AG20443 (cell line): ENCODE measurements around the gene GAB3.
"Not testable (repeated sequence)": the region's sequence is repeated elsewhere in the genome, so short reads cannot be mapped to it uniquely, and the experiment has no call there.

Source experiments
- DNase-seq: peaks from one replicate; pipeline ENCODE4 v3.0.0; 2012; ENCODE audit warnings: low spot score, mixed read lengths

The GAB3 gene

GRCh38 chrX:154720067-154720466, 30.8 kb downstream of the GAB3 start:
- no peak for DNase-seq

- DNase-seq, result no peak
Observed at GRCh38 chrX:154719132-154719675, 31.7 kb downstream of the GAB3 start.

- DNase-seq, result no peak
Observed at GRCh38 chrX:154718616-154719015, 32.3 kb downstream of the GAB3 start.

- no peak for DNase-seq
Observed at GRCh38 chrX:154717824-154718223, 33.1 kb downstream of the GAB3 start.

- DNase-seq, result no peak
Observed at GRCh38 chrX:154715825-154716224, 35.1 kb downstream of the GAB3 start.

- DNase-seq, result peak; percentile 52
Observed at GRCh38 chrX:154714925-154715324, 36.0 kb downstream of the GAB3 start.

- DNase-seq, result peak; percentile 46
Observed at GRCh38 chrX:154712781-154713740, 37.8 kb downstream of the GAB3 start.

- no peak for DNase-seq
Observed at GRCh38 chrX:154711264-154711663, 39.6 kb downstream of the GAB3 start.

- DNase-seq, result no peak
Observed at GRCh38 chrX:154710309-154710708, 40.6 kb downstream of the GAB3 start.

GRCh38 chrX:154698630-154699248, 52.1 kb downstream of the GAB3 start:
- DNase-seq, result no peak

GRCh38 chrX:154696676-154697045, 54.2 kb downstream of the GAB3 start:
- DNase-seq, result peak; percentile 20

GRCh38 chrX:154695911-154696675, 54.8 kb downstream of the GAB3 start:
- peak; percentile 69 for DNase-seq

GRCh38 chrX:154693394-154693793, 57.5 kb downstream of the GAB3 start:
- no peak for DNase-seq

GRCh38 chrX:154690438-154690837, 60.4 kb downstream of the GAB3 start:
- not testable (repeated sequence) for DNase-seq

GRCh38 chrX:154672084-154672483, 78.8 kb downstream of the GAB3 start:
- not testable (repeated sequence) for DNase-seq

GRCh38 chrX:154670848-154671247, 80.0 kb downstream of the GAB3 start:
- DNase-seq, result not testable (repeated sequence)

GRCh38 chrX:154661899-154662298, 89.0 kb downstream of the GAB3 start:
- DNase-seq, result no peak

GRCh38 chrX:154661170-154661569, 89.7 kb downstream of the GAB3 start:
- no peak for DNase-seq

- DNase-seq, result no peak
Observed at GRCh38 chrX:154660541-154660940, 90.3 kb downstream of the GAB3 start.

GRCh38 chrX:154658957-154659356, 91.9 kb downstream of the GAB3 start:
- DNase-seq, result no peak

GRCh38 chrX:154658187-154658586, 92.7 kb downstream of the GAB3 start:
- no peak for DNase-seq

GRCh38 chrX:154657226-154657805, 93.6 kb downstream of the GAB3 start:
- no peak for DNase-seq
